A549 (cell line): ENCODE measurements around the gene SAP30L.

ENCODE experiments used
- BHLHE40 ChIP-seq: IDR thresholded peaks from 2 replicates; pipeline ENCODE4 v1.6.1; 2012; ENCODE audit warnings: low read depth, low read length, inconsistent platforms
- HDAC2 ChIP-seq: fragments of 200-600 bp; sonication (generic); IDR thresholded peaks from 2 replicates; pipeline ENCODE4 v1.6.1; 2016
- POLR2A ChIP-seq: IDR thresholded peaks from 2 replicates; pipeline ENCODE4 v1.6.1; 2012; ENCODE audit warnings: mild to moderate bottlenecking, low read length
- POLR2AphosphoS2 ChIP-seq: conservative IDR thresholded peaks from 2 replicates; pipeline ENCODE4 v1.6.1; 2012; ENCODE audit warnings: low read length, improper control_type of control experiment, inconsistent platforms
- ZNF302 ChIP-seq: fragments of 250-450 bp; sonication (Bioruptor Pico); IDR thresholded peaks from 2 replicates; pipeline ENCODE4 v1.9.0; 2021; ENCODE audit warnings: inconsistent platforms, mild to moderate bottlenecking, moderate library complexity
- TF ChIP-seq, protein P1 (sequence below): fragments of >200 bp; sonication (Bioruptor Twin); formaldehyde crosslinking; IDR thresholded peaks from 3 replicates; pipeline ENCODE4 v1.5.1; 2016

DNA sequence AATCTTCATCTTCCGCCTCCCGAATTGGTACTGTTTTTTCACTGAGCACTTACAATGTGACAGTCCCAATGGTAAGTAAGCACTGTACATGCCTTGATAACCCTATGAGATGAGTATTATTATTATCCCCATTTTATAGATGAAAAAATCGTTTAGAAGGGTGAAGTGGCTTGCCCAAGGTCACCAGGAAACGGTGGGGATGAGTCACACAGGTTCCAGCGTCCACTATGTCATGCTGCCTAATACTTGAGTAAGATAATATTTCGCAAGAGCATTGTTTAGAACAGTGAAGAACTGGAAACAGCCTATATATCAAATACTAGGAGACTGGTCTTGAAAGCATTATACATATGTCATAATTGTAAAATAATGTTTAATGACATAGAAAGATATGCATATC lies 19.4 kb downstream of the SAP30L start:
- TF ChIP-seq POLR2A, result no peak
- TF ChIP-seq, protein P1, sequence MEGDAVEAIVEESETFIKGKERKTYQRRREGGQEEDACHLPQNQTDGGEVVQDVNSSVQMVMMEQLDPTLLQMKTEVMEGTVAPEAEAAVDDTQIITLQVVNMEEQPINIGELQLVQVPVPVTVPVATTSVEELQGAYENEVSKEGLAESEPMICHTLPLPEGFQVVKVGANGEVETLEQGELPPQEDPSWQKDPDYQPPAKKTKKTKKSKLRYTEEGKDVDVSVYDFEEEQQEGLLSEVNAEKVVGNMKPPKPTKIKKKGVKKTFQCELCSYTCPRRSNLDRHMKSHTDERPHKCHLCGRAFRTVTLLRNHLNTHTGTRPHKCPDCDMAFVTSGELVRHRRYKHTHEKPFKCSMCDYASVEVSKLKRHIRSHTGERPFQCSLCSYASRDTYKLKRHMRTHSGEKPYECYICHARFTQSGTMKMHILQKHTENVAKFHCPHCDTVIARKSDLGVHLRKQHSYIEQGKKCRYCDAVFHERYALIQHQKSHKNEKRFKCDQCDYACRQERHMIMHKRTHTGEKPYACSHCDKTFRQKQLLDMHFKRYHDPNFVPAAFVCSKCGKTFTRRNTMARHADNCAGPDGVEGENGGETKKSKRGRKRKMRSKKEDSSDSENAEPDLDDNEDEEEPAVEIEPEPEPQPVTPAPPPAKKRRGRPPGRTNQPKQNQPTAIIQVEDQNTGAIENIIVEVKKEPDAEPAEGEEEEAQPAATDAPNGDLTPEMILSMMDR, result no peak
- TF ChIP-seq POLR2AphosphoS2, result no peak
- TF ChIP-seq ZNF302 (CRISPR knock-in tag), result no peak
- TF ChIP-seq HDAC2, result no peak
- TF ChIP-seq BHLHE40, result no peak
